GM19025 (cell line): Measurements from ENCODE around the gene TMEM132A.
"Not testable (repeated sequence)": the region's sequence is repeated elsewhere in the genome, so short reads cannot be mapped to it uniquely, and the experiment has no call there.

Experiments used
- ATAC-seq: cut with Tn5 transposase; IDR thresholded peaks from one replicate; pipeline ENCODE4 v1.9.1; 2021; ENCODE audit warnings: mild to moderate bottlenecking, low read depth, moderate library complexity; ENCODE audit not compliant: unreplicated experiment

TMEM132A gene

GRCh38 chr11:60951904-60952741, 27.9 kb downstream of the TMEM132A start, which contains the start of gene SLC15A3:
Gene SLC15A3 (minus strand): TSS chr11:60952176. CDS start chr11:60951551, 625 bp downstream.
- ATAC-seq: peak; percentile 59

- ATAC-seq: no peak
Observed at GRCh38 chr11:60952742-60953170, 28.5 kb downstream of the TMEM132A start.

GRCh38 chr11:60953781-60954180, 29.5 kb downstream of the TMEM132A start:
- no peak for ATAC-seq

- no peak for ATAC-seq
Observed at GRCh38 chr11:60954421-60954820, 30.2 kb downstream of the TMEM132A start.

- ATAC-seq: no peak
Observed at GRCh38 chr11:60955571-60955970, 31.3 kb downstream of the TMEM132A start.

GRCh38 chr11:60957188-60957587, 32.9 kb downstream of the TMEM132A start:
- no peak for ATAC-seq

GRCh38 chr11:60959431-60959830, 35.2 kb downstream of the TMEM132A start:
- ATAC-seq: no peak

GRCh38 chr11:60960405-60960804, 36.1 kb downstream of the TMEM132A start:
- no peak for ATAC-seq

- ATAC-seq: no peak
Observed at GRCh38 chr11:60964801-60965200, 40.5 kb downstream of the TMEM132A start.

- ATAC-seq: no peak
Observed at GRCh38 chr11:60966890-60967289, 42.6 kb downstream of the TMEM132A start.

- no peak for ATAC-seq
Observed at GRCh38 chr11:60968223-60968622, 44.0 kb downstream of the TMEM132A start.

- no peak for ATAC-seq
Observed at GRCh38 chr11:60970369-60970774, 46.1 kb downstream of the TMEM132A start.

GRCh38 chr11:60970890-60971289, 46.6 kb downstream of the TMEM132A start:
- ATAC-seq: no peak

GRCh38 chr11:60971520-60971919, 47.3 kb downstream of the TMEM132A start, which contains the start of gene CD6:
Gene CD6 (plus strand): TSS chr11:60971680. CDS start chr11:60971866, 186 bp downstream.
- ATAC-seq: no peak

- no peak for ATAC-seq
Observed at GRCh38 chr11:60972182-60973030, 48.1 kb downstream of the TMEM132A start.

GRCh38 chr11:60973699-60974098, 49.4 kb downstream of the TMEM132A start:
- no peak for ATAC-seq

GRCh38 chr11:60974316-60974715, 50.1 kb downstream of the TMEM132A start:
- not testable (repeated sequence) for ATAC-seq

GRCh38 chr11:60974726-60975125, 50.5 kb downstream of the TMEM132A start:
- ATAC-seq: no peak

GRCh38 chr11:60977224-60977623, 53.0 kb downstream of the TMEM132A start:
- ATAC-seq: no peak

- ATAC-seq: no peak
Observed at GRCh38 chr11:60977836-60978235, 53.6 kb downstream of the TMEM132A start.
